ENCODE measurements around the gene NAALADL2. TPM values are rescaled to one million over a fixed set of nuclear protein-coding genes. Genes with fewer than 3 reads are reported as not detected.

Gene NAALADL2
- total RNA-seq, 1 experiment from 2014 or later: 1.6 TPM

- Histone ChIP-seq H2AFZ (ENCODE audit: low read length) (no peak overlapping the region), H3K4me2 (ENCODE audit: insufficient read depth, insufficient read length, low read length) (no peak overlapping the region), H2AK5ac (ENCODE audit: insufficient read length, low read length) (no peak overlapping the region), H3K9me3 (ENCODE audit: control insufficient read depth, low read depth, low read length) (no peaks in the 10 kb centered on the region), H3K79me1 (ENCODE audit: insufficient read depth, low read depth, low read length, poor library complexity, severe bottlenecking) (no peaks in the 10 kb centered on the region), H4K5ac (ENCODE audit: insufficient read length, low read depth, low read length) (no peak overlapping the region), H2BK12ac (ENCODE audit: insufficient read length, low read depth, low read length) (no peak overlapping the region), H3K18ac (ENCODE audit: insufficient read length, low read depth, low read length) (no peak overlapping the region), H4K91ac (ENCODE audit: insufficient read length, low read depth, low read length) (no peak overlapping the region), H4K8ac (replicated peaks; ENCODE audit: insufficient read length, low read depth, low read length) (no peak overlapping the region), H2BK120ac (ENCODE audit: low read depth, low read length, poor library complexity, severe bottlenecking) (no peak overlapping the region), H3K4me1 (ENCODE audit: insufficient read depth, low read length) (no peaks in the 10 kb centered on the region), H3K79me2 (ENCODE audit: insufficient read depth, low read length) (no peaks in the 10 kb centered on the region), H3T11ph (ENCODE audit: low read length) (no peak overlapping the region), H3K27ac (ENCODE audit: insufficient read length, low read depth, low read length) (no peak overlapping the region), H2BK5ac (ENCODE audit: insufficient read length, low read length) (no peak overlapping the region), H3K27me3 (ENCODE audit: insufficient read depth, low read length) (no peaks in the 10 kb centered on the region), H3K56ac (ENCODE audit: insufficient read length, low read depth, low read length) (no peak overlapping the region), H2BK15ac (ENCODE audit: low read depth, low read length) (no peak overlapping the region), H3K14ac (ENCODE audit: insufficient read depth, low read length) (no peak overlapping the region), H4K20me1 (ENCODE audit: control insufficient read depth, insufficient read depth, insufficient read length) (no peaks in the 10 kb centered on the region), H3K9ac (ENCODE audit: extremely low read depth, insufficient read length, low read length) (no peak overlapping the region), H3K4ac (ENCODE audit: low read depth, low read length) (no peak overlapping the region), H3K23ac (ENCODE audit: insufficient read length, low read depth, low read length) (no peak overlapping the region), H2BK20ac (ENCODE audit: low read depth, low read length, poor library complexity, severe bottlenecking) (no peak overlapping the region), H3K23me2 (ENCODE audit: insufficient read length, low read depth, low read length, poor library complexity, severe bottlenecking) (no peaks in the 10 kb centered on the region)
- no CpG with 5 or more reads among the region's 7 CpGs for WGBS (ENCODE audit: extremely low coverage, insufficient read length, low lambda C conversion rate)
- TF ChIP-seq CTCF (conservative IDR thresholded peaks at IDR 0.05): no peak
- Mint-ChIP-seq H3K27ac (no peak overlapping the region), H3K27me3 (ENCODE audit: low read depth) (no peaks in the 10 kb centered on the region; the same call in 1 of the 2 replicates), H3K9me3 (no peaks in the 10 kb centered on the region), H3K36me3 (ENCODE audit: insufficient read depth in 1 of 3, low read depth in 3 of 3) (no peaks in the 10 kb centered on the region), H3K4me1 (no peaks in the 10 kb centered on the region), H3K4me3 (no peak overlapping the region)
- DNase-seq: no peak
Measured at GRCh38 chr3:175851541-175851940, 992.4 kb downstream of the NAALADL2 start.

Data from H9 (cell line).